Activated effector memory CD4-positive, alpha-beta T cell treated with Interleukin-2 at 50 U/mL for 16 hours (primary cell): ENCODE measurements around the gene UNC13D.
"Not testable (repeated sequence)": the region's sequence is repeated elsewhere in the genome, so short reads cannot be mapped to it uniquely, and the experiment has no call there.

ENCODE experiments used
- DNase-seq: peaks from one replicate; pipeline ENCODE4 v3.0.0-alpha.2; 2020

Gene UNC13D

DNA sequence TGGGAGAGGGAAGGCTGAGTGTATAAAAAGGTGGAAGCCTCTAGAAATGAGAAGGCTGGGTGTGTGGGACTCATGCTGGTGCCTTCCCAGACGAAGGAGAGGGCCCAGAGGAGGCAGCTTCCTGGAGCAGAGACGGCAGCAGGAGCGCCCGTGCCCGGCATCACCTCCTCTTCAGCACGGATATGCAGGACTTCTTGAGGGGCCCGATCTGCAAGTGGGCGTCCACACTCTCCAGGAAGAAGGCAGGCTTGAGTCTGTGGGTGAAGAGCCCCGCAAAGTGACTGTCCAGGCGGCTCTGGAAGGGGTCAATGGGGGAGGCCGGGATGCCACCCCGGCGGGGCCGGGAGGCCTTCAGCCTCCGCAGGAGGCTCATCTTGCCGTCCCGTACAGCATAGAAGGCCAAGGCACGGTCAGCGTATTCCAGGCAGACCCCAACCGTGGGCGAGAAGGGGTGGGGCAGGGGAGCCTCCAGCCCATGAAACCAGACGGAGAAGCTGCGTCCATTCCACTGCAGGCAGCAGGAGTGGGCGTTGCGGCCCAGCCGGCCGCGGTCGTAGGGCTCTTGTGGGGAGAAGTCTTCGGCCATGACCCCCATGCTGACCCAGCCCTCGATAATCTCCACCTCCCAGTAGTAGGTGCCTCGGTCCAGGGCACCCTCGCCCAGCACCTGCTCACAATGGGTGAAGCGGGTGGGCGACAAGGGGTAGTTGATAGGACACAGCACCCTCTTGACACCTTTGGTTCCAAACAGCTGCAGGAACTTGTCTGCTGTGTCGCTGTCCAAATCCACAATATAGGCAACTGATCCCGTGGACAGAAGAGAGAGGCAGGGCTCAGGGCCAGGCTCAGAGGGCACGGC is 30.3 kb upstream of the UNC13D start:
- no peak for DNase-seq

DNA sequence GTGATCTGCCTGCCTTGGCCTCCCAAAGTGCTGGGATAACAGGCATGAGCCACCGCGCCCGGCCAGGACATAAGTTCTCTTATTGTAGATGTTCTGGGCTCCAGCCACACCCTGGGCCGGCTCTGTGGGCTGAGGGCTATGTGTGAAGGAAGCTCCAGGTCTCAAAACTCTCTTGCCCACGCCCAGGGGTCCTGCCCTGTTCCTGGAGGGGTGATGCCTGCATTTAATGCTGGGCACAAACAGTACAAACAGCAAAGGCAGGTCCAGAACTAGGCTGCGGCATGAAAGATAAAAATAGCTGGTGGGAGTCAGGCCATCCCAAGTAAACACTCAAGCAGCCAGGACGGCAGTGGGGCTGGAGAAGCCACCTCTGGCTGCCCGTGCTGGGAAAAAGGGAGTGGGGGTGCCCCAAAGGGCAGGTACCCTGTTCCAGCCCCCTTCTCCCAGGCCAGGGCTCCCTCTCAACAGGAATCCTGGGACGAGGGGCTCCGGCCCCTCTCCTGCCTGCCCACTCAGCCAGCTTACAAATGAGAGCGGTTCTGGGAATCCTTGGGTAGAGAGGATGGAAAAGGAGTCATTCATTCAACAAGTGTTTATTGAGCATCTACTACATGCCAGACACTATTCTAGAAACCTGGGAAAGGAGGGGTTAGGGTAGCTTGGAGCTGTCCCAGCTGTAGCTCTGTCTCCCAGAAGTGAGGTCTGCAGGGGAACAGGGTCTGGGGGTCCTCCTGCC is 29.6 kb upstream of the UNC13D start:
- no peak for DNase-seq

DNA sequence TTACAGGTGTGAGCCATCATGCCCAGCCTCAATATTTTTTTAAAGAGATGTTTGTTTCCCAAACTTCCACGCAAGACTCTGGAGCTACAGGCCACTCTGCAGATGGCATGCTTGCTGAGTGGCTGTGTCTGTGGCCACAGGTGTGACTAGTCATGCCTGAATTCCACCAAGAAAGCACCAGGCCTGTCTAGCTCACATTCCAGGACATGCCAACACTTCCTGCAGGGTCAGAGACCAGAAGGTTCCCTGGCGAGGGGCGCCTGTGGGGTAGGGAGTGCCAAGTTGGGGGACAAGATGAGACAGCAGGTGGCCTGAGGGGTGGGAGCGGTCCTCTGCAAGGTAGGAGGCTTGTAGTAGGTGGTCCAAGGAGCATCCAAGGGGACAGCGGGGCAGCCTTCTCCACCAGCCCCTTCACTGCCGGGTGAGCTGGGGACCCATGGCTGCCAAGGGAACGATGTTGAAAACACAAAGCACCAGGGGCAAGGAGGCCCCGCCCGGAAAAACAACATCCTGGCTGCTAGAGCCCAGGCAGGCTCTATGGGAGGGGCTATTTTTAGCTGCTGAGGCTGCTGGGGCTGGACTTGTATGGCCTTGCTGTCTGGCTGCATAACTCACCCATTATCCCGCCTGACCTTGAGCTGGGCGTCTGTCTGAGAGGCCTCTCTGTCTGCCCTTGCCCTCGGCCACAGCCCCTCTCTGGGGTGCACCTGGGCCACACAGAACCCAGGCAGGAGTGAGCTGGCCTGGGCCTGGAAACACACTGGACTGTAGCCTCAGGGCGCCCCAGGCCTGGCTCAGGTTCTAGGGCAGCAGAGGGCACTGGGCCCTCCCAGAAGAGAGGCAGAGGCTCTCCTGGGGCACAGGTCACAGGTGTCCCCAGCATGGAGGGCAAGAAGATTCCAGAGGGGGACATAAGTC is 28.5 kb upstream of the UNC13D start:
- DNase-seq = peak; percentile 66

DNA sequence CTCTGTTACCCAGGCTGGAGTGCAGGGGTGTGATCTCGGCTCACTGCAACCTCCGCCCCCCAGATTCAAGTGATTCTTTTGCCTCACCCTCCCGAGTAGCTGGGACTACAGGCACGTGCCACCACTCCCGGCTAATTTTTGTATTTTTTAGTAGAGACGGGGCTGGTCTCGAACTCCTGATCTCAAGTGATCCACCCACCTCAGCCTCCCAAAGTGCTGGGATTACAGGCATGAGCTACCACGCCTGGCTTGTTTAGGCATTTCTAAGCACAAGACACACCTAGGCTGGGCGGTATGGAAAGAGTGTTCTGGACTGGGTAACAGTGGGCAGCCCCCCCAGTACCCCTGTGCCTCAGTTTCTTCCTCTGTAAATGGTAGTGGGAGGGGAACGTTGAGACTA is 26.0 kb upstream of the UNC13D start:
- DNase-seq = not testable (repeated sequence)

DNA sequence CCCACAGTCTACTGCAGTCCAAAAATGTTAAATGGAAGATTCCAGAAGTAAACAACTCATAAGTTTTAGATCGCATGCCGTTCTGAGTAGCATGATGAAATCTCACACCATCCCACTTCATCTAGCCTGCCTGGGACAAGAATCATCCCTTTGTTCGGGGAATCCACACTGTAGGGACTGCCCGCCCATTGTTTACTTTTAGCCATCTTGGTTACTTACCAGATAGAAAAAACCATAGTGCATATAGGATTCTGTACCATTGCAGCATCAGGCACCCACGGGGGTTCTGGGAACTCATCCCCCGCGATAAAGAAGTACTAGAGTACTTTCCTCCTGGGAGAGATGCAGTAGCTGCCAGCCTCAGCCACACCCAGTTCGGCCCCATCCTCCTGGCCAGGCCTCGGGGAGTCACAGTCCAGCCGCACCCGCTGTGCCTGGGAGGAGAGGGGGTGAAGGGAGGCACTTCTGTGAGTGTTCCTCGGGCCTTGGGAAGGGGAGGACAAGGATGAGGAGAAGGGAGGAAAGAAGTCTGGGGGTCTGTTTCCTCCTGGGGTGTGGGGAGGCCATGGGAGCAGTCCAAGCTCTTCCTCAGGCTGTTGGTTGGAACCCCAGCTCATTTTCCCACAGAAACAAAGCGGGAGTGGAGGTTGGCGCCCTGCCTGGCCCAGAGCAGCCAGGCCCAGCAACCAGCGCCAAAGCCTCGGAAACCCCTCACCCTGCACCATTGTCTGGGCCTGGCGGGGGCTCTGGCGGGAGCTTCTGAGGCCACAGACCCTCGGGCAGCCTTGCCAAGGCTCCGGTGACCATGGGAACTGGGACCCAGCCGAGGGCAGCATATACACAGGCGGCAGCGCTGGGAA is 25.3 kb upstream of the UNC13D start:
- DNase-seq = no peak

DNA sequence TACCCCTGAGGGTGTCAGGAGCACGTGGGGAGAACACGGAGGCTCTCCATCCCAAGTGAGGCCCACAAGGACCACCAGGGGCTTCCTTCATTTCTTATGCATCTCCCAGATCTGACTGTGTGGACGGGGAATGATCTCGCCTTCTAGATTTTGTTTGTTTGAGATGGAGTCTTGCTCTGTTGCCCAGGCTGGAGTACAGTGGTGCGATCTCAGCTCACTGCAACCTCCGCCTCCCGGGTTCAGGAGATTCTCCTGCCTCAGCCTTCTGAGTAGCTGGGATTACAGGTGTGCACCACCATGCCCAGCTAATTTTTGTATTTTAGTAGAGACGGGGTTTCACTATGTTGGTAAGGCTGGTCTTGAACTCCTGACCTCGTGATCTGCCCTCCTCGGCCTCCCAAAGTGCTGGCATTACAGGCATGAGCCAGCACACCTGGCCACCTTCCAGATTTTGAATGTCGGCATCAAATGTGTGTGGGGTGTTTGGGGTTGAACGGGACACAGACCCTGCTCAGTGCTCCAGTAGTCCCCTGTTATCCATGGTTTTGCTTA is 24.6 kb upstream of the UNC13D start:
- not testable (repeated sequence) for DNase-seq

DNA sequence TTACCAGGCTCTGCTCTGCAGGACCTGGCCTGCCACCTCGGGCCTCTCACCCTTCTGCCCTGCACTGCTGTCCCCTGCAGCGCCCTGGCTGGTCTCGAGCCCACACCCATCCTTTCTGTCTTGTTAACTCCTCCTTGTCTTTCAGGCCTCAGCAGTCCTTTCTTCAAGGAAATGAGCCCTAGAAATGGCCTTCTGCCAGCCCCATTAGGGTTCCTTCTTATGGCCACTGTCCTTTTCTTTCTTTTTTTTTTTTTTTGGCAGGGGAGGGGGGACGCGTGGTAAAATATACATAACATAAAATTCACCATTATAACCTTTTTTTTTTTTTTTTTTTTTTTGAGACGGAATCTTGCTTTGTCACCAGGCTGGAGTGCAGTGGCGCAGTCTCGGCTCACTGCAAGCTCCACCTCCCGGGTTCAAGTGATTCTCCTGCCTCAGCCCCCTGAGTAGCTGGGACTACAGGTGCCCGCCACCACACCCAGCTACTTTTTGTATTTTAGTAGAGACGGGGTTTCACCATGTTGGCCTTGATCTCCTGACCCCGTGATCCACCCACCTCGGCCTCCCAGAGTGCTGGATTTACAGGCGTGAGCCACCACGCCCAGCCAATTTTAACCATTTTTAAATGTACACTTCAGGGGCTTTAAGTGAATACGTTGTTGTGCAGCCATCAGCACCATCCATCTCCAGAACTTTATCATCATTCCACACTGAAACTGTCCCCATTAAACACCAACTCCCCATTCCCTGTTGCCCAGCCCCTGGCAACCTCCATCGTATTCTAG is 21.4 kb upstream of the UNC13D start:
- DNase-seq = not testable (repeated sequence)

DNA sequence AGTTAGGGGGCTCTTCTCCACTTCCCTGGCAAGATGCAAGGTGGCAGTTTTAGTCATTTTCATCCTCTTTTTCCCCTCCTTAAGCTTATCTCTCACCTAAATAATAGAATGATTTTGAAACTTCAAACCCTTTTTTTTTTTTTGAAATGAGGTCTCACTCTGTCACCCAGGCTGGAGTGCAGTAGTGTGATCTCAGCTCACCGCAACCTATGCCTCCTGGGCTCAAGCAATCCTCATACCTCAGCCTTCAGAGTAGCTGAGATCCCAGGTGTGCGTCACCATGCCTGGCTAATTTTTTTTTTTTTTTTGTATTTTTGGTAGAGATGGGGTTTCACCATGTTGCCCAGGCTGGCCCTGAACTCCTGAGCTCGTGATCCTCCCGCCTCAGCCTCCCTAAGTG is 20.7 kb upstream of the UNC13D start:
- DNase-seq = not testable (repeated sequence)

DNA sequence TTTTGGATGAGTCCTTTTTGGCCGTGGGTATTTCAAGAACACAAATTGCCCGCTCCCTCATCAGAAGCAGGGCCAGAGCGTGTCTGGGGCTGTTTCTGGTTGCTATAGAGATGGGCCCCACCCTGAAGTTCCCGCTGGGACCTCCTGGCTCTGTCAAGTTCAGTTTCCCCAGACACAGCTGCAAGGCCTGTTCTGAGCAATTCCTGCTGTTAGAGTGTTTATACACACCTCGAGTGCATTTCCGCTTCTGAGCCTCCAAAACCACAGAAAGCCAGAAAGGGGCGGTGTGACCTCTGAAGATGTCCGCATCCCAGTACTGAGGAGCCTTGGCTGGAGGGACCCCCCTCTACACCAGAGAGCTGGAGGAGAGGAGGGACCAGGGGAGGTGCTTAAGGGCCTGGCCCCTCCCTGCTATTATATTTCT is 20.3 kb upstream of the UNC13D start:
- peak; percentile 30 for DNase-seq

DNA sequence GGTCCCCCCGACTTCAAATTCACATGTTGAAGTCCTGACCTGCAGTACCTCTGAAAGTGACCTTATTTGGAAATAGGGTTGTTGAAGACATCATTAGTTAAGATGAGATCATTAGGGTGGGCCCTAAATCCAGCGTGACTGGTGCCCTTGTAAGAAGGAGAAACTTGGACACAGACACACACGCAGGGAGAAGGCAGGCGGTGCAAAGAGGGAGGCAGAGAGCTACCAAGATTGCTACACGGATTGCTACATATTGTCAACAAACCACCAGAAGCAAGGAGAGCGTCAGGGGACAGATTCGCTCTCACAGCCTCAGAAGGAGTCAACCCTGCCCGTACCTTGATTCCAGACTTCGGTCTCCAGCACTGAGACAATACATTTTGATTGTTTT is 17.7 kb upstream of the UNC13D start:
- no peak for DNase-seq

DNA sequence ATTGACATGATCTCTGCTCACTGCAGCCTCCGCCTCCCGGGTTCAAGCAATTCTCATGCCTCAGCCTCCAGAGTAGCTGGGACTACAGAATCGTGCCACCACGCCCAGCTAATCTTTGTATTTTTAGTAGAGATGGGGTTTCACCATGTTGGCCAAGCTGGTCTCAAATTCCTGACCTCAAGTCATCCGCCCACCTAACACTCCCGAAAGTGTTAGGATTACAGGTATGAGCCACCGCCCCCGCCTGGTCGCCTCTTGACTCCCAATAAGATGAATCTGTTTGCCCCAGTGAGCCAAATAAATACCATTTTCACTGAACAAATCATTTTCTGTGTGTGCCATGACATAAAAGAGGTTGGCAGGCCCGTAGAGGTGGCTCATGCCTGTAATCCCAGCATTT is 15.2 kb upstream of the UNC13D start:
- DNase-seq = not testable (repeated sequence)

DNA sequence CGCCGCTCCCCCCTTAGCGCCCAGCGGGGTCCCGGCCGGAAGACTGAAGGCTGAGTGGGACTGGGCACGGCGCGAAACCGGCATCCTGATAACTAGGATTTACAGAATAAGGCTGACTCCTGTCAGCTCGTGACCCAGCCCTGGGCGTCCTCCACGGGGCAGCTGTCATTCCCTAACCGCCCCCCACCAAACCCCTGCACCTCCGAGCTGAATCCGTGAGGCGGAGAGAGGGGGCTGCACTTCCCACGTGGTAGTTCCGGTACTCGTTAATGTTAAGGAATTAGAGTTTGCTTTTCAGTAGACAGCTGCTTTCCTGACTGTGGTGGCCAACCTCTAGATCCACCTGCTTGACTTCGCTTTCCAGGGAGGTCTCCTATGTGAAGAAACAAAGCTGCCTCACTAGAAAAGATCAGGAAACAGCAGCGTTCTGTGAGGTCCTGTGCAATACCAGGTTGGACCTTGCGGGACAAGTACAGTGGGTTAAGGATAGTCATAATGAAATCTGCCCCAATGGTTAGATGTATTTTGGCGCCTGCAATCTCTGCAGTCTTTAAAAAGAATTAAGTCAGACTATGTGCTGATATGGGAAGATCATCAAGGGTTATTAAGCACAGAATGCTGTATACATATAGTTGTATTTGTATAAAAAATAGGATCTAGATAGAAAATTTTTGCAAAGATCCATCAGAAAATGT is 12.0 kb upstream of the UNC13D start:
- no peak for DNase-seq

DNA sequence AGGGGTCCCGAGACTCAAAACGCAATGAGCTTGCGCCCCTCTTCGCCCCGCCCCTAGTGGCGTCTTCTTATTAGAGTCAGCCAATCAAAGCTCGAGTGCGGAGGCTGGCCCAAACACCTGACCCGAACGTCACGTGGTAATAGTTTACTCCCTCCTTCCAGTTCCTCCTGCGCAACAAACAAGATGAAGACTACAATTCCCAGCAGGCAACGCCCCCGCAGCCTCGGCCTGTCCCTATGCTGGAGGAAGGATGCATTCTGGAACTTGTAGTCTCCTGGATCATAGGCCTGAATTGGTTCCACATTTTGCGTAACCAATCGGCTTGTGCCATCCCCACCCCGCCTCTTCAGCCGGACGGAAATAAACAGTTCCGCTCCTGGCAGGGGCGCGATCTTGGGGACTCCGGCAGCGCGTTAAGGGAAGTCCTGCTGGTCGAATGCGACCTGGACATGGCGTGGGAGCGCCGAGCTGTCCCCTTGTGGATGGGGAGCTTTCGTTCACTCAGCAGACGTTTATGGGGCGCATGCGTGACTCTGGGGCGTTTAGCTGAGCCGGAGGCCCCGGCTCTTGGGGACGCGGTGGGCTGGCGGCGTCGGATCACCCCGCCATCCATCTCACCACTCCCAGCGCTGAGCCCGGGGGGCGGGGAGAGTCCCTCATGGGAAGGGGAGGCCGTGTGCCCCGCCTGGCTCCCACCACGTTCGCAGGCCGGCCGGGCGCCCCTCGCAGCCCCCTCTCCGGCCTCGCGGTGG is 11.3 kb upstream of the UNC13D start, which contains the start of gene WBP2:
Gene WBP2 (minus strand): TSS at position 26 of the 752 bp plus-strand sequence. CDS start 38 bp downstream, outside the sequence.
- peak; percentile 93 for DNase-seq

DNA sequence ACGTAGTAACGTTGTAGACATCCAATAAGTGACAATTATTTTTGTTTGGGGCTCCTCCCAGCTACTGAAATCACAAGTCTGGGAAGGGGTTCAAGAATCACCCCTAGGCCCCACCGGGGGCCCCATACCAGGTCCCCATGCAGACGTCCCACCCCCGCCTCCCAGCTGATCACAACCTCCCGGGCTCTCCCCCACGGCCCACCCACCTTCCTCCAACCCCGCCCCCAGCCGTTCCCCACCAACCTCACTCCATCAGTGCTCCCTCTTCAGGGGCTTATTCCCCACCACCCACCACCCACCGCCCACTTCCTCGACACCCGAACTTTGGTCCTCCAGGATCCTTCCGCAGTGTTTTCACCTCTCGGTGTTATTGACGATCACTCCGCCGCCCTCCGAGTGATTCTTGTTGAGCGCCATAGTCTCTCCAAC is 10.7 kb upstream of the UNC13D start:
- DNase-seq = no peak

DNA sequence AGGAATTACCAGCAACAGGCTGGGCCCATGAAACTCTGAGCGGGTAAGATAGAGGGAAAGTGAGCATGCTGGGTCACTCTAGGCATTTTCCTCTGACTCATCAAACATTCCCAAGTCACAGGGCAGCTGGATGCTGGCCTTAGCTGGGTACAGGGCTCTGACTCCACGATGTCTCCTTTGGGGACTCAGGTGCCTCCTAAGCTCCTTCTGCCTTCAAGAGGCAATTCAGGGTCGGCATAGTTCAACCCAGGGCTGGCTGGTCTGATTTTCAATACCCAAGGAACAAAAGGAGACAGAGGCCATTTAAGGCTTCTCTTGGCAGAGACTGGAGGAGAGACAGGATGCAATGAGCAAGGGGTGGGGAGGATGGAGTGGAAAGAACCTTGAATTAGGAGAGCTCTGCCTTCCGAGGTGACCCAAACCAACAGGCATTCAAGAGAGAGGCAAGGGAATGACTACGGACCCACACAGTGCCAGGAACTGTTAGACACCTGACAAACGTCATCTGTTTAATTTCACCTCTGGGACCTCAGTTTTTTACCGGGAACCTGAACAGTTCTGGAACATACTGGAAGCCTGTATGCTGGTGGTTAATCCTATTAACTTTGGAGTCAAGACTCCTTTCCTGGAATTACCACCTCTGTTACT is 10.0 kb upstream of the UNC13D start:
- no peak for DNase-seq

DNA sequence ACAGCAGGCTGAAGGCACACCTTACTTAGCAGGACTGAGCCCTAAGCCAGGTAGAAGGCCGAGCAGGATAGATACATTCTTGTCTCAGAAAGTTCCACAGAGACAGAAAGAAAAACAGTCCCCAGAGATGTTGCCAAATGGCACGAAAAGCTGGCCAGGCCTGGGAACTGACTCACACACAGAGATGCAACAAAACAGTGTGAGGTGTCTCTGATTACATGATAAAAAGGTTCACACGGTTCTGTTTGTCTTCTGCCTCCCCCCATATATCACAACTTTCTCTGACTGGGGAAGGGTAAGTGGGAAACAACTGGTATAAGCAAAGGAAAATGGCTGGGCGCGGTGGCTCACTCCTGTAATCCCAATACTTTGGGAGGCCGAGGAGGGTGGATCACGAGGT is 9.2 kb upstream of the UNC13D start:
- DNase-seq = no peak

DNA sequence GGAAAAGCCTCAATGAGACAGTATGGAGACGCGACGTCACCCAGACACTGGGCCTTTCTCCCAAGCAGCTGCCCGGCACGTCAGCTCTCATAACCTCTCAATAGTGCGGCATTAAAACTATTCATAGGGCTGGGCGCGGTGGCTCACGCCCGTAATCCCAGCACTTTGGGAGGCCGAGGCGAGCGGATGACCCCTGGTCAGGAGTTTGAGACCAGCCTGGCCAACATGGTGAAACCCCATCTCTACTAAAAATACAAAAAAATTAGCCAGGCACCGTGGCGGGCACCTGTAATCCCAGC is 7.4 kb upstream of the UNC13D start:
- not testable (repeated sequence) for DNase-seq

DNA sequence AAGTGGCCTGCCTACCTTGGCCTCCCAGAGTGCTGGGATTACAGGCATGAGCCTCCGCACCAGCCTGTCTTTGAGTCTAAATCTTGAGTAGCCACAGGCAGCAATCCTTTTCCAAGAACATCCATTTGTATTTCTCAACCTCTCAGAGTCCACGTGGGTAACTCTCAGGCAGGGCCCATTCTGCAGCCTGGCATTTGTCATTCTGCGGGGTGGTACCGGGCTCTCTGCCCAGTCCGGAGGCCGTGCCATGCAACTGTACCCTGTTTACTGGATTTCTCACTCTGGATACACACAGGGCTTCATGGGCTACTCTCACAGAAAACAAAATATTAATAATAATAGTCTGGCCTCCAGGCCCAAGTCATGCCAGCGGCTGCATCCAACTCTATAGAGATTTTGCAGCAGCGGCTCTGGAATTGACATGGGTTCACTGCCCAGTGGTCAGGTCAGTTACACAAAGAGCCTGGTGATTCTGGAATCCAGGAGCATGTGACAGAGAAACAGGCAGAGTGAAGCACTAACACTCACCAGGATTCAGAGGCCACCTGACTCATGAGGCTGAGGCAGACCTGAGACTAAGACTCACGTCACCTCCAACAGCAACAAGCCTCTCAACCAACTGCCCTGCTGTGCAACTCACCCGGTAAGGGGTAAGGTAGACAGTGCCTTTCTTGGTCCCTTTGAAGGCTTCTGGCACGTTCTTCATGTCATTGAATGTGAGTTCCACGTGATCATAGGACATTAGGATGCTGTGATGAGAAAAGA is 6.9 kb upstream of the UNC13D start:
- DNase-seq = no peak
